MCF 10A (cell line): ENCODE data around the gene PPM1A. TPM values are rescaled to one million over a fixed set of nuclear protein-coding genes. Genes with fewer than 3 reads are reported as not detected.

Experiments
- BruUV-seq: library from RNA; stranded (reverse); fragments of 400-500 nt; replicated peaks from 2 replicates; lab custom pipeline; 2021; lab: Mats Ljungman, UMichigan
- CTCF ChIA-PET: fragments of 300-600 bp; sonication (Branson Sonifier 250); formaldehyde crosslinking; extraction: SDS; loops from one replicate; lab custom pipeline; 2021; ENCODE audit warnings: antibody characterized with exemption, inconsistent platforms; lab: Yijun Ruan, JAX
- POLR2A ChIA-PET: fragments of 300-600, 350-650 bp; sonication (Branson Sonifier 250); formaldehyde crosslinking; extraction: SDS; loops from one replicate; lab custom pipeline; 2020; ENCODE audit warnings: antibody characterized with exemption, inconsistent platforms; lab: Yijun Ruan, JAX
- DNase-seq: peaks from one replicate; pipeline ENCODE4 v3.0.0-alpha.2; 2018; ENCODE audit not compliant: unreplicated experiment
- H3K27ac Mint-ChIP-seq: one replicate; pipeline ENCODE4 v1.8.0; 2022; ENCODE audit warnings: mild to moderate bottlenecking, low read depth, mixed read lengths; ENCODE audit not compliant: unreplicated experiment
- H3K27me3 Mint-ChIP-seq: one replicate; pipeline ENCODE4 v1.8.0; 2022; ENCODE audit warnings: mixed read lengths; ENCODE audit not compliant: insufficient read depth, unreplicated experiment
- H3K36me3 Mint-ChIP-seq: one replicate; pipeline ENCODE4 v1.8.0; 2022; ENCODE audit warnings: mild to moderate bottlenecking, moderate library complexity, mixed read lengths; ENCODE audit not compliant: insufficient read depth, unreplicated experiment
- H3K4me1 Mint-ChIP-seq: one replicate; pipeline ENCODE4 v1.8.0; 2022; ENCODE audit warnings: mixed read lengths; ENCODE audit not compliant: insufficient read depth, unreplicated experiment
- H3K4me3 Mint-ChIP-seq: one replicate; pipeline ENCODE4 v1.8.0; 2022; ENCODE audit warnings: mild to moderate bottlenecking, moderate library complexity, mixed read lengths; ENCODE audit not compliant: unreplicated experiment
- H3K9me3 Mint-ChIP-seq: one replicate; pipeline ENCODE4 v1.8.0; 2022; ENCODE audit warnings: mixed read lengths; ENCODE audit not compliant: unreplicated experiment
- intact Hi-C: fragments of 100-400 bp; cut with micrococcal nuclease; formaldehyde crosslinking; loops from 2 replicates; pipeline ENCODE4 v1.14.1; 2022
- total RNA-seq: library from RNA; stranded (reverse); gene quantifications from 2 replicates; pipeline ENCODE4 v1.2.3, GENCODE V29; 2022
- TF ChIP-seq, protein P1 (sequence below): fragments of 200-600 bp; IDR thresholded peaks from one replicate; pipeline ENCODE4 v1.8.0; 2022; ENCODE audit warnings: antibody characterized with exemption, mild to moderate bottlenecking; ENCODE audit not compliant: unreplicated experiment

PPM1A gene
- total RNA-seq, 1 experiment from 2014 or later: 50.4 TPM

DNA sequence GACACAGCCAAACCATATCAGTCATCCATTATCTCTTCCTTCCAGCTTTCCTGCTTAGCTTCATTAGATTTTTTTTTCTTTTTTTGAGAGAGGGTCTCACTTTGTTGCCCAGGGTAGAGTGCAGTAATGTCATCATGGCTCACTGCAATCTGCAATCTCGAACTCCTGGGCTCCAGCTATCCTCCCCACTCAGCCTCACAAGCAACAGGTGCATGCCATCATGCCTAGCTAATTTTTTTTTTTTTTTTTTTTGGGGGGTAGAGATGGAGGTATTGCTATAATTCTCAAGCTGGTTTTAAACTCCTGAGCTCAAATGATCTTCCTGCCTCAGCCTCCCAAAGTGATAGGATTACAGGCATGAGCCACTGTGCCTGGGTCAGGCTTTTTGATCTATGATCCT, 38.3 kb upstream of the PPM1A start:
- no peak overlapping the region for H3K4me3 Mint-ChIP-seq
- intact Hi-C loops: no loop called here
- ChIA-PET CTCF (no interaction called here), POLR2A (no interaction called here)
- H3K27me3 Mint-ChIP-seq: no peaks in the 10 kb centered on the region
- no TSS peak for BruUV-seq
- no peaks in the 10 kb centered on the region for H3K36me3 Mint-ChIP-seq
- H3K4me1 Mint-ChIP-seq: no peaks in the 10 kb centered on the region
- TF ChIP-seq, protein P1, sequence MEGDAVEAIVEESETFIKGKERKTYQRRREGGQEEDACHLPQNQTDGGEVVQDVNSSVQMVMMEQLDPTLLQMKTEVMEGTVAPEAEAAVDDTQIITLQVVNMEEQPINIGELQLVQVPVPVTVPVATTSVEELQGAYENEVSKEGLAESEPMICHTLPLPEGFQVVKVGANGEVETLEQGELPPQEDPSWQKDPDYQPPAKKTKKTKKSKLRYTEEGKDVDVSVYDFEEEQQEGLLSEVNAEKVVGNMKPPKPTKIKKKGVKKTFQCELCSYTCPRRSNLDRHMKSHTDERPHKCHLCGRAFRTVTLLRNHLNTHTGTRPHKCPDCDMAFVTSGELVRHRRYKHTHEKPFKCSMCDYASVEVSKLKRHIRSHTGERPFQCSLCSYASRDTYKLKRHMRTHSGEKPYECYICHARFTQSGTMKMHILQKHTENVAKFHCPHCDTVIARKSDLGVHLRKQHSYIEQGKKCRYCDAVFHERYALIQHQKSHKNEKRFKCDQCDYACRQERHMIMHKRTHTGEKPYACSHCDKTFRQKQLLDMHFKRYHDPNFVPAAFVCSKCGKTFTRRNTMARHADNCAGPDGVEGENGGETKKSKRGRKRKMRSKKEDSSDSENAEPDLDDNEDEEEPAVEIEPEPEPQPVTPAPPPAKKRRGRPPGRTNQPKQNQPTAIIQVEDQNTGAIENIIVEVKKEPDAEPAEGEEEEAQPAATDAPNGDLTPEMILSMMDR: no peak
- H3K9me3 Mint-ChIP-seq: no peaks in the 10 kb centered on the region
- H3K27ac Mint-ChIP-seq: no peak overlapping the region
- DNase-seq: no peak

DNA sequence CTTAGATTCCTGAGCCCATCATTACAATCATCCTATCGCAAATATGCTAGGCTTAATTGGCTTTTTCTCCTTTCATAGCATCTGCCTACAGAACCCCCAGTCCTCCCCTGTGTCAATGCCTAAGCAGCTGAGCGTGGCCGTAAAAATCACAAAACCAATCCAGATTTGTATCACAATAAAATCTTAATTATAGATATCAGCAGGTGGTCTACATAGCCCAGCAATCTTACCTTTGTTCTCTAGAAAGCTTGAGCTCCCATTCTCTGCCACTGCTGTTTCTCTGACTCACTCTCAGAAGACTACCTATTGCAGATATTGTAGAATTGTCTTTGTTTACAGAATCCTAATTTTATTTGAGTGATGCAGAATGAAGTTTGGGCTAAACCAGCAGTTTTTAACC, 37.9 kb upstream of the PPM1A start:
- ChIA-PET POLR2A (interaction anchor here (1.5 kb wide), 1 partner anchor 37 kb away, joined by 5 read pairs; no protein-coding TSS in a partner anchor), CTCF (no interaction called here)
- no peaks in the 10 kb centered on the region for H3K27me3 Mint-ChIP-seq
- H3K4me1 Mint-ChIP-seq: no peaks in the 10 kb centered on the region
- TF ChIP-seq, protein P1: no peak
- H3K36me3 Mint-ChIP-seq: no peaks in the 10 kb centered on the region
- no peak overlapping the region for H3K4me3 Mint-ChIP-seq
- no peak overlapping the region for H3K27ac Mint-ChIP-seq
- intact Hi-C loops: no loop called here
- BruUV-seq: no TSS peak
- DNase-seq: no peak
- no peaks in the 10 kb centered on the region for H3K9me3 Mint-ChIP-seq

DNA sequence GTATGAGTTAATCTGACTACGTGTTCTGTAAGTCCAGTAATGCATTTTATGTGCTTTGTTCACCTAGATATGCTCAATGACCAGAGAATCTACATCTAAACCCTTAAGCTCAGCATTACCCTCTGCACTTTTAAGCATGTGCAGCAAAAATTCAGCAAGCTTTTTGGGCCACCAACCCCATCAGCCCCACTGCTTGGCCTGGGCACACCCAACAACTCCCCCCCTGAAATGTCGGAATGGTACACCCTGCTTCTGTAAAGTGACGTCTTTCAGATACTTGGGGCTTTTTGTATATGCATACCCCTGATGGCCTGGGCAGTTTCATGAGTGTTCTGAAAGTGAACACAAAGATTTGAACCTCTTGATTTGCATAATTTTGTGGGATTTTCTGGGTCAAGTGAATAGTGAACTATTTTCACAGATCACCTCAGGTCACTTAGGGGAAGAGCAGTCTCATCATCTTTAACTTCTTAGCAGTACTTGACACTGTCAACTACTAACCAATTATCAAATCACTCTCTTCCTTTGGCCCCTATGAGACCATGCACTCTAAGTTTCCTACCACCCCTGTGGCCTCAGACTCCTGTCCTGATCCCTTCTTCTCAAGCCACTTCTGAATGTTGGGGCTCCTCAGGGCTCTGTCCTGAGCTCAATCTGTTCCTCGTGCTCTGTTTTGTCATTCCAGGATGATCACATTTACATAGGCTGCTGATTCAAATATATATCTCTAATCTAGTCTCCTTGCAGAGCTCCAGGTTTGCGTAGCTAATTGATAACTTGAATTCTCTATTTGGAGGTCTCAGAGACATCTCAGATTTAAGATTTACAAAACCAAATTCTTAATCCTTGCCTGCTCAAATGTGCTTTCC, 36.3 kb upstream of the PPM1A start:
- Mint-ChIP-seq H3K4me1 (no peaks in the 10 kb centered on the region), H3K9me3 (no peaks in the 10 kb centered on the region), H3K4me3 (no peak overlapping the region), H3K27ac (no peak overlapping the region), H3K27me3 (no peaks in the 10 kb centered on the region), H3K36me3 (no peaks in the 10 kb centered on the region)
- ChIA-PET POLR2A (interaction anchor here (0.7 to 1.5 kb wide), 2 partner anchors 35 to 1674 kb away, joined by 3 to 5 read pairs; no protein-coding TSS in a partner anchor), CTCF (interaction anchor here (0.6 to 0.7 kb wide), 2 partner anchors 247 to 269 kb away, joined by 3 read pairs; no protein-coding TSS in a partner anchor)
- TF ChIP-seq, protein P1: no peak
- no peak for DNase-seq
- no TSS peak for BruUV-seq
- intact Hi-C loops: no loop called here

DNA sequence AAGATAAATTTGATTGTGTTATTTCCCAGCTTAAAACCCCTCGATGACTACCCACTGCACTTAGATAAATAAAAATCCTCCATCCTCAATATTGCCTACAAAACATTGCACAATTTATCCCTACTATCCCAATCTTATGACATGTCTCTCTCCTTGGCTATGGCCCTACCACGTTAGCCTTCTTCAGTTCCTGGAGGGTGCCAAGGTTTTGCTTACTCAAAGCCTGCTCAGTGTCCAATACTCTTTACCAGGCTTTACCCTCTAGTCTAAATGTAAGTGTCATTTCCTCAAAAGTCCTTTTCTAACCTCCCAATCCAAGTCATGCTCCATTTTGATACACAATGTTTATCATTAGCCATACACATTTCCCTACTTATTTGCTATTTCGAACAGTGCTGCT, 35.0 kb upstream of the PPM1A start:
- Mint-ChIP-seq H3K4me3 (no peak overlapping the region), H3K4me1 (no peaks in the 10 kb centered on the region), H3K27ac (no peak overlapping the region), H3K27me3 (no peaks in the 10 kb centered on the region), H3K9me3 (no peaks in the 10 kb centered on the region), H3K36me3 (no peaks in the 10 kb centered on the region)
- intact Hi-C loops: no loop called here
- DNase-seq: no peak
- POLR2A ChIA-PET: no interaction called here
- CTCF ChIA-PET: no interaction called here
- TF ChIP-seq, protein P1: no peak
- BruUV-seq: no TSS peak
